ENCODE measurements around the gene PCDHGA7.

DNA sequence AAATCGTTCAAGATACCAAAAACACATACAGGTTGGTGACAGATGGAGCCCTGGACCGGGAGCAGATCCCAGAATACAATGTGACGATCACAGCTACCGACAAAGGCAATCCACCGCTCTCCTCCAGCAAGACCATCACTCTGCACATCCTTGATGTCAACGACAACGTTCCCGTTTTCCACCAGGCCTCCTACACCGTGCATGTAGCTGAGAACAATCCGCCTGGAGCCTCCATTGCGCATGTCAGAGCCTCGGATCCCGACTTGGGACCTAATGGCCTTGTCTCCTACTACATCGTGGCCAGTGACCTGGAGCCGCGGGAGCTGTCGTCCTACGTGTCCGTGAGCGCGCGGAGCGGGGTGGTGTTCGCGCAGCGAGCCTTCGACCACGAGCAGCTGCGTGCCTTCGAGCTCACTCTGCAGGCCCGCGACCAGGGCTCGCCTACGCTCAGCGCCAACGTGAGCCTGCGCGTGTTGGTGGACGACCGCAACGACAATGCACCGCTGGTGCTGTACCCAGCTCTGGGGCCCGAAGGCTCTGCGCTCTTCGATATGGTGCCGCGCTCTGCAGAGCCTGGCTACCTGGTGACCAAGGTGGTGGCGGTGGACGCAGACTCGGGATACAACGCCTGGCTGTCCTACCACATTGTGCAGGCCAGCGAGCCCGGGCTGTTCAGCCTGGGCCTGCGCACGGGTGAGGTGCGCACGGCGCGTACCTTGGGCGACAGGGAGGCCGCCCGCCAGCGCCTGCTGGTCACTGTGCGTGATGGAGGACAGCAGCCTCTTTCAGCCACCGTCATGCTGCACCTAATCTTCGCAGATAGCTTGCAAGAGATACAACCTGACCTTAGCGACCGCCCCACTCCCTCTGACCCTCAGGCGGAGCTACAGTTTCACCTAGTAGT, 10.7 kb upstream of the PCDHGA7 start:
- TF ChIP-seq, protein P1, sequence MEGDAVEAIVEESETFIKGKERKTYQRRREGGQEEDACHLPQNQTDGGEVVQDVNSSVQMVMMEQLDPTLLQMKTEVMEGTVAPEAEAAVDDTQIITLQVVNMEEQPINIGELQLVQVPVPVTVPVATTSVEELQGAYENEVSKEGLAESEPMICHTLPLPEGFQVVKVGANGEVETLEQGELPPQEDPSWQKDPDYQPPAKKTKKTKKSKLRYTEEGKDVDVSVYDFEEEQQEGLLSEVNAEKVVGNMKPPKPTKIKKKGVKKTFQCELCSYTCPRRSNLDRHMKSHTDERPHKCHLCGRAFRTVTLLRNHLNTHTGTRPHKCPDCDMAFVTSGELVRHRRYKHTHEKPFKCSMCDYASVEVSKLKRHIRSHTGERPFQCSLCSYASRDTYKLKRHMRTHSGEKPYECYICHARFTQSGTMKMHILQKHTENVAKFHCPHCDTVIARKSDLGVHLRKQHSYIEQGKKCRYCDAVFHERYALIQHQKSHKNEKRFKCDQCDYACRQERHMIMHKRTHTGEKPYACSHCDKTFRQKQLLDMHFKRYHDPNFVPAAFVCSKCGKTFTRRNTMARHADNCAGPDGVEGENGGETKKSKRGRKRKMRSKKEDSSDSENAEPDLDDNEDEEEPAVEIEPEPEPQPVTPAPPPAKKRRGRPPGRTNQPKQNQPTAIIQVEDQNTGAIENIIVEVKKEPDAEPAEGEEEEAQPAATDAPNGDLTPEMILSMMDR (IDR thresholded peaks at IDR 0.05), result no peak
- no peak for TF ChIP-seq POLR2A (IDR thresholded peaks at IDR 0.05)

Data from thyroid gland (tissue), 4 donors.